Measurements from ENCODE around the gene PGRMC2.

DNA sequence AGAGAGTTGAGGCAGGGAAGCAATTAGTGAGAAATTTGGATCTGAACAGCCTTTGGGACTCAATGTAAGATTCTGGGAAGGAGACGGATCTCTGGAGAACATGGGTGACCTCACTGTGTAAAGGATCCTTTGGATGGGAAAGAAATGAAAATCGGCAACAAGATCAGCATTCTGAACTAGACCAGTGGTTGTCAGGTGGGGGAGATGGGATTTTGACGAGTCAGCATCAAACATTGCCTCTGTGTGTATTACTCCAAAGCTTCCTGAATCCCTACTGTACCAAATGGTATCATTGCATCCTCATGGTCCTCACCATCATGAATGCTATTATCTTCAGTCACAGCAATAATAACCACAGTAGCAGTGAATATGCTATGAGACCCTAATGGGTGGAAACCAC lies 52.8 kb downstream of the PGRMC2 start:
- TF ChIP-seq, protein P1, sequence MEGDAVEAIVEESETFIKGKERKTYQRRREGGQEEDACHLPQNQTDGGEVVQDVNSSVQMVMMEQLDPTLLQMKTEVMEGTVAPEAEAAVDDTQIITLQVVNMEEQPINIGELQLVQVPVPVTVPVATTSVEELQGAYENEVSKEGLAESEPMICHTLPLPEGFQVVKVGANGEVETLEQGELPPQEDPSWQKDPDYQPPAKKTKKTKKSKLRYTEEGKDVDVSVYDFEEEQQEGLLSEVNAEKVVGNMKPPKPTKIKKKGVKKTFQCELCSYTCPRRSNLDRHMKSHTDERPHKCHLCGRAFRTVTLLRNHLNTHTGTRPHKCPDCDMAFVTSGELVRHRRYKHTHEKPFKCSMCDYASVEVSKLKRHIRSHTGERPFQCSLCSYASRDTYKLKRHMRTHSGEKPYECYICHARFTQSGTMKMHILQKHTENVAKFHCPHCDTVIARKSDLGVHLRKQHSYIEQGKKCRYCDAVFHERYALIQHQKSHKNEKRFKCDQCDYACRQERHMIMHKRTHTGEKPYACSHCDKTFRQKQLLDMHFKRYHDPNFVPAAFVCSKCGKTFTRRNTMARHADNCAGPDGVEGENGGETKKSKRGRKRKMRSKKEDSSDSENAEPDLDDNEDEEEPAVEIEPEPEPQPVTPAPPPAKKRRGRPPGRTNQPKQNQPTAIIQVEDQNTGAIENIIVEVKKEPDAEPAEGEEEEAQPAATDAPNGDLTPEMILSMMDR (IDR thresholded peaks at IDR 0.05) = no peak
- TF ChIP-seq POLR2A (IDR thresholded peaks at IDR 0.05) = no peak

Measured in heart left ventricle (tissue), 13 donors.